DOHH2 (cell line): ENCODE data around the gene RASL12.

Source experiments
- EZH2phosphoT487 ChIP-seq: fragments of 200-600 bp; sonication (generic); IDR thresholded peaks from 2 replicates; pipeline ENCODE4 v1.6.1; 2017; ENCODE audit warnings: borderline replicate concordance, mild to moderate bottlenecking, antibody characterized with exemption, low read length, moderate library complexity, mixed read lengths
- TF ChIP-seq, protein P1 (sequence below): fragments of 200-600 bp; sonication (generic); IDR thresholded peaks from one replicate; pipeline ENCODE4 v1.5.1; 2014; ENCODE audit warnings: antibody characterized with exemption, mild to moderate bottlenecking, low read depth, low read length; ENCODE audit not compliant: poor library complexity, severe bottlenecking

DNA sequence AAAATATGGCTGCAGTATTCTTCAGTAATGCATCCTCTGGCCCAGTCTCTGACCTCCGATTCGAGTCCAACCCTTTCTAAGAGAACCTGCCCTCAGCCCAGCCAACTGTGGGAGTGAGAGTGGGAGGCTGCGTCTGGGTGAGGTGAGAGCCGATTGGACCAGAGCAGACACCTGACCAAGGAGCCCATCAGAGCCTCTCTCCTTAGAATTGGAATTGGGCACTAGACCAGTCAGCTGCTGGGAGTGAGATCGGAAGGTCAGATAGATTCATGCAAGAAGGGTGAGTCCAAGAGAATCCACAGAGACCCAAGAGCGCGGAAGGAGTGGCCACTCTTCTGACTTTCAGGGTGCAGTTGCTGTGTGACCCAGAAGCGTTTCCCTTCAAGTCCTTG, 10.2 kb downstream of the RASL12 start:
- TF ChIP-seq, protein P1, sequence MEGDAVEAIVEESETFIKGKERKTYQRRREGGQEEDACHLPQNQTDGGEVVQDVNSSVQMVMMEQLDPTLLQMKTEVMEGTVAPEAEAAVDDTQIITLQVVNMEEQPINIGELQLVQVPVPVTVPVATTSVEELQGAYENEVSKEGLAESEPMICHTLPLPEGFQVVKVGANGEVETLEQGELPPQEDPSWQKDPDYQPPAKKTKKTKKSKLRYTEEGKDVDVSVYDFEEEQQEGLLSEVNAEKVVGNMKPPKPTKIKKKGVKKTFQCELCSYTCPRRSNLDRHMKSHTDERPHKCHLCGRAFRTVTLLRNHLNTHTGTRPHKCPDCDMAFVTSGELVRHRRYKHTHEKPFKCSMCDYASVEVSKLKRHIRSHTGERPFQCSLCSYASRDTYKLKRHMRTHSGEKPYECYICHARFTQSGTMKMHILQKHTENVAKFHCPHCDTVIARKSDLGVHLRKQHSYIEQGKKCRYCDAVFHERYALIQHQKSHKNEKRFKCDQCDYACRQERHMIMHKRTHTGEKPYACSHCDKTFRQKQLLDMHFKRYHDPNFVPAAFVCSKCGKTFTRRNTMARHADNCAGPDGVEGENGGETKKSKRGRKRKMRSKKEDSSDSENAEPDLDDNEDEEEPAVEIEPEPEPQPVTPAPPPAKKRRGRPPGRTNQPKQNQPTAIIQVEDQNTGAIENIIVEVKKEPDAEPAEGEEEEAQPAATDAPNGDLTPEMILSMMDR = no peak
- TF ChIP-seq EZH2phosphoT487 = no peak
